ENCODE data around the gene ATG16L2. TPM values are rescaled to one million over a fixed set of nuclear protein-coding genes. Genes with fewer than 3 reads are reported as not detected.

The ATG16L2 gene
- total RNA-seq, 1 donor from 2014 or later = 51.0 TPM

DNA sequence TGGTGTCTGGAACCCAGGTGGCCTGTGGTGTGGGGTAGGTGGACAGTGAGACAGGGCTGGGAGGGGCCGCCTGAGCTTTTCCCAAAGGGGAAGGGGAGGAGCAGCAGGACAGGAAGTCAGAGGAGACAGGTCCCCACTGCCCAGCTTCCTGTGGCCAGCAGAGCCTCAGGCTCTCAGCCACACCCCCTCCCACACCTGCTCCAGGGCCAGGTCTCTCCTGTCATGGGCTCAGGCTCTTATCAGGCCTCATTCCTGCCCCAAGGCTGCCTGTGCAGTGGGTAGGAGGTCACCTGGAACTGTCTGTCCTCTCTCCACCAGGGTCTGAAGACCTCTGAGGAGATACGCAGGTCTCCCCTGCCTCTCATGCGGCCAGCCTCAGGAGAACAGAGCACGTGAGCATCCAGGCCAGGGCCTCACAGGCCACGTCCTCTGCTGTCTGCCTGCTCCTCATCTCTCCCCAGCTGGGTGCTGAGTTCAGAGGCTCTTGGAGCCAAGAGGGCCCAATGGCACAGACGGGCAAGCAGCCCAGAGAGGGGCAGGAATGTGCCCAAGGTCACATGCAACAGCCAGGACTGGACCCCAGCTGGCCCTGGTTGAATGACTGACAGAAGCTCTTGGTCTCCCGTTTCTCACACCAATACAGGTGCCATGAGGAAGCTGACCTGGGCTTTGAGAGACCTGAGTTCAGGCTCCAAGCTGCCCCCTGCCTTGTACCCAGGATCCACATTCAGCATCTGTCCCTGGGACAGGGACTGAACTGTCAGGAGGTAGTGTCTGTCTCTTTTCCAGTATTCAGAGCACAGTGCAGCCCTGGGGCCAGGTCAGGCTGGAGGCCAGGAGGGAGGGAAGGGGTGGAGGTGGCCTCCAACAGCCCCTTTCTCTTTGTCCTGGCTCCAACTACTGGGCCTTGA, 37.1 kb upstream of the ATG16L2 start:
- Mint-ChIP-seq H3K27ac (ENCODE audit: unreplicated experiment) (no peak overlapping the region), H3K4me3 (ENCODE audit: unreplicated experiment) (no peak overlapping the region)
- TF ChIP-seq, protein P1, sequence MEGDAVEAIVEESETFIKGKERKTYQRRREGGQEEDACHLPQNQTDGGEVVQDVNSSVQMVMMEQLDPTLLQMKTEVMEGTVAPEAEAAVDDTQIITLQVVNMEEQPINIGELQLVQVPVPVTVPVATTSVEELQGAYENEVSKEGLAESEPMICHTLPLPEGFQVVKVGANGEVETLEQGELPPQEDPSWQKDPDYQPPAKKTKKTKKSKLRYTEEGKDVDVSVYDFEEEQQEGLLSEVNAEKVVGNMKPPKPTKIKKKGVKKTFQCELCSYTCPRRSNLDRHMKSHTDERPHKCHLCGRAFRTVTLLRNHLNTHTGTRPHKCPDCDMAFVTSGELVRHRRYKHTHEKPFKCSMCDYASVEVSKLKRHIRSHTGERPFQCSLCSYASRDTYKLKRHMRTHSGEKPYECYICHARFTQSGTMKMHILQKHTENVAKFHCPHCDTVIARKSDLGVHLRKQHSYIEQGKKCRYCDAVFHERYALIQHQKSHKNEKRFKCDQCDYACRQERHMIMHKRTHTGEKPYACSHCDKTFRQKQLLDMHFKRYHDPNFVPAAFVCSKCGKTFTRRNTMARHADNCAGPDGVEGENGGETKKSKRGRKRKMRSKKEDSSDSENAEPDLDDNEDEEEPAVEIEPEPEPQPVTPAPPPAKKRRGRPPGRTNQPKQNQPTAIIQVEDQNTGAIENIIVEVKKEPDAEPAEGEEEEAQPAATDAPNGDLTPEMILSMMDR (IDR thresholded peaks at IDR 0.05; ENCODE audit: unreplicated experiment) = no peak

GRCh38 chr11:72777755-72778278, 36.4 kb upstream of the ATG16L2 start:
- Mint-ChIP-seq H3K36me3 (ENCODE audit: low read depth, unreplicated experiment) (peaks cover 16% of the 10 kb centered on the region), H3K9me3 (ENCODE audit: unreplicated experiment) (no peaks in the 10 kb centered on the region), H3K27ac (ENCODE audit: unreplicated experiment) (no peak overlapping the region), H3K27me3 (ENCODE audit: unreplicated experiment) (peaks cover 10% of the 10 kb centered on the region), H3K4me3 (ENCODE audit: unreplicated experiment) (no peak overlapping the region), H3K4me1 (ENCODE audit: unreplicated experiment) (peaks cover 17% of the 10 kb centered on the region)
- no peak for DNase-seq (ENCODE audit: low spot score)
- TF ChIP-seq, protein P1 (IDR thresholded peaks at IDR 0.05; ENCODE audit: unreplicated experiment) = no peak

More for the DNA sequence above, 37.1 kb upstream of the ATG16L2 start:
- H3K36me3 Mint-ChIP-seq (ENCODE audit: low read depth, unreplicated experiment) = peaks cover 21% of the 10 kb centered on the region
- peaks cover 9% of the 10 kb centered on the region for H3K27me3 Mint-ChIP-seq (ENCODE audit: unreplicated experiment)
- DNase-seq (ENCODE audit: low spot score) = no peak
- peaks cover 9% of the 10 kb centered on the region for H3K4me1 Mint-ChIP-seq (ENCODE audit: unreplicated experiment)
- H3K9me3 Mint-ChIP-seq (ENCODE audit: unreplicated experiment) = no peaks in the 10 kb centered on the region

DNA sequence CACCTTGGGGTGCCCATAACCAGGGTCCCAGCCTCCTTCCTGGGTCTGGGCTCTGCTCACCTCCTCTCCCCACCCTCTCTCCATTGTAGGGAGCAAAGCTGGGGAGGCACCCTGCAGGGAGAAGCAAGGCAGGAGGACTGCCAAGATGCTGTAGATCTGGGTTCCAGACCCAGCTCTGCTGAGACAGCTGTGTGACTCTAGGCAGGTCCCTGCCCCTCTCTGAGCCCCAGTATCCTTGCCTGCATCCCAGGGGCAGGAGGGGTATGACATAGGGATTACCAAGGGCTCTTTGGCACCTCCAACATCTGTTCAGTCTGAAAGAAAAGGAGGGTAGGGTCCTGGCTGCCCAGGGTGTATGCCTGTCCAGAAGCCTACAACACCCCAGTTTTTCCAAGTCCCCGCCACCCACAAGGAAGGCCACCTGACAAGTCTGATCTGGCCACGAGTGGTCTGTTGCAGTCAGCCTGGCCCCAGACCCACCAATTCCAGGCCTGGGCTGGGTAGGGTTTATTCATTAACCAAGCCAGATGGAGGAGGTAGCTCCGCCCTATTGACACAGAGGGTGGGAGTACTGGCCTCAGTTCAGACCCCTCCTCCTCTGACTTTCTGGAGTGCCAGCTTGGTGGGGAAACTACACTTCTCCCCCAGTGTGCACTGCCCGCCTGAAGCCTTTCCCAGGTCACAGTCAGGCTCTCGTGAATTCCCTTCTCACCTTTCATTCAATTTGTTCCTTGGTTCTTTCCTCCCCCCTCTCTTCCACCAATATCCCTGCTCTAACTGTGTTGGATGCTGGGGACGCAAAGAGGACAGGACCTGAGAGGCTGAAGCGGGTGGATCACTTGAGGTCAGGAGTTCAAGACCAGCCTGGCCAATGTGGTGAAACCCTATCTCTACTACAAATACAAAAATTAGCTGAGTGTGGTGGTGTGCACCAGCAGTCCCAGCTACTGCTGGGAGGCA, 35.4 kb upstream of the ATG16L2 start:
- TF ChIP-seq, protein P1 (IDR thresholded peaks at IDR 0.05; ENCODE audit: unreplicated experiment) = no peak
- H3K4me1 Mint-ChIP-seq (ENCODE audit: unreplicated experiment) = peaks cover 17% of the 10 kb centered on the region
- no peak overlapping the region for H3K27ac Mint-ChIP-seq (ENCODE audit: unreplicated experiment)
- no peak overlapping the region for H3K4me3 Mint-ChIP-seq (ENCODE audit: unreplicated experiment)
- peaks cover 12% of the 10 kb centered on the region for H3K27me3 Mint-ChIP-seq (ENCODE audit: unreplicated experiment)
- H3K36me3 Mint-ChIP-seq (ENCODE audit: low read depth, unreplicated experiment) = peaks cover 16% of the 10 kb centered on the region
- no peak for DNase-seq (ENCODE audit: low spot score)
- no peaks in the 10 kb centered on the region for H3K9me3 Mint-ChIP-seq (ENCODE audit: unreplicated experiment)

- peaks cover 17% of the 10 kb centered on the region for H3K4me1 Mint-ChIP-seq (ENCODE audit: unreplicated experiment)
- TF ChIP-seq, protein P1 (IDR thresholded peaks at IDR 0.05; ENCODE audit: unreplicated experiment) = no peak
These were observed 34.6 kb upstream of the ATG16L2 start for GRCh38 chr11:72779495-72780128.

More at GRCh38 chr11:72779495-72780128, 34.6 kb upstream of the ATG16L2 start:
- Mint-ChIP-seq H3K36me3 (ENCODE audit: low read depth, unreplicated experiment) (peaks cover 16% of the 10 kb centered on the region), H3K27me3 (ENCODE audit: unreplicated experiment) (peaks cover 14% of the 10 kb centered on the region), H3K27ac (ENCODE audit: unreplicated experiment) (peak overlapping the region; percentile 13), H3K4me3 (ENCODE audit: unreplicated experiment) (peak overlapping the region; percentile 57), H3K9me3 (ENCODE audit: unreplicated experiment) (no peaks in the 10 kb centered on the region)
- no peak for DNase-seq (ENCODE audit: low spot score)

All from endothelial cell (in vitro differentiated cells).